Karpas-422 (cell line): ENCODE data around the gene EPB41L2. TPM values are rescaled to one million over a fixed set of nuclear protein-coding genes. Genes with fewer than 3 reads are reported as not detected.
"Not testable (repeated sequence)": the region's sequence is repeated elsewhere in the genome, so short reads cannot be mapped to it uniquely, and the experiment has no call there.

Experiments used
- DNase-seq: peaks from one replicate; pipeline ENCODE4 v3.0.0-alpha.2; 2015
- H2AFZ ChIP-seq: fragments of 200-600 bp; sonication (generic); 2 replicates; pipeline ENCODE4 v1.6.1; 2014; ENCODE audit warnings: antibody characterized with exemption, low read length, mixed read lengths
- H3K27ac ChIP-seq: fragments of 200-600 bp; sonication (generic); 2 replicates; pipeline ENCODE4 v1.5.1; 2014; ENCODE audit warnings: mild to moderate bottlenecking, low read length, moderate library complexity
- H3K27me3 ChIP-seq: fragments of 200-600 bp; sonication (generic); 2 replicates; pipeline ENCODE4 v1.6.1; 2014; ENCODE audit warnings: low read length, mixed read lengths
- H3K36me3 ChIP-seq: fragments of 200-600 bp; sonication (generic); 2 replicates; pipeline ENCODE4 v1.6.1; 2014; ENCODE audit warnings: low read length, mixed read lengths; ENCODE audit not compliant: insufficient read depth
- H3K4me1 ChIP-seq: fragments of 200-600 bp; sonication (generic); 2 replicates; pipeline ENCODE4 v1.6.1; 2014; ENCODE audit warnings: mild to moderate bottlenecking, low read length, mixed read lengths
- H3K4me2 ChIP-seq: fragments of 200-600 bp; sonication (generic); 2 replicates; pipeline ENCODE4 v1.6.1; 2014; ENCODE audit warnings: low read length, low read depth, mild to moderate bottlenecking; ENCODE audit not compliant: poor library complexity, severe bottlenecking
- H3K4me3 ChIP-seq: fragments of 200-600 bp; sonication (generic); 2 replicates; pipeline ENCODE4 v1.5.1; 2014; ENCODE audit warnings: mild to moderate bottlenecking, antibody characterized with exemption, low read length, mixed read lengths
- H3K79me2 ChIP-seq: fragments of 200-600 bp; sonication (generic); 2 replicates; pipeline ENCODE4 v1.6.1; 2014; ENCODE audit warnings: mild to moderate bottlenecking, low read length, mixed read lengths
- H3K9ac ChIP-seq: fragments of 200-600 bp; sonication (generic); 2 replicates; pipeline ENCODE4 v1.6.0; 2014; ENCODE audit warnings: low read length
- H3K9me2 ChIP-seq: fragments of 200-600 bp; sonication (generic), shearing (Covaris generic); replicated peaks from 2 replicates; pipeline ENCODE4 v1.6.0; 2014; ENCODE audit warnings: mild to moderate bottlenecking, low read length, moderate library complexity; ENCODE audit not compliant: insufficient read depth
- H3K9me3 ChIP-seq: fragments of 300-700, 200-600 bp; sonication (generic); 2 replicates; pipeline ENCODE4 v1.6.1; 2014; ENCODE audit warnings: low read length, mixed read lengths
- H4K20me1 ChIP-seq: fragments of 200-600 bp; sonication (generic); 2 replicates; pipeline ENCODE4 v1.6.1; 2014; ENCODE audit warnings: mild to moderate bottlenecking, antibody characterized with exemption, low read length, low read depth; ENCODE audit not compliant: insufficient read depth
- total RNA-seq: library from RNA; depleted of rRNA; stranded (reverse); fragments of >200 nt; shearing (Covaris generic); gene quantifications from 2 replicates; pipeline ENCODE4 v1.2.3, GENCODE V29; 2014; ENCODE audit warnings: low replicate concordance

EPB41L2 gene
- total RNA-seq, 1 experiment from 2014 or later, result 1.7 TPM

DNA sequence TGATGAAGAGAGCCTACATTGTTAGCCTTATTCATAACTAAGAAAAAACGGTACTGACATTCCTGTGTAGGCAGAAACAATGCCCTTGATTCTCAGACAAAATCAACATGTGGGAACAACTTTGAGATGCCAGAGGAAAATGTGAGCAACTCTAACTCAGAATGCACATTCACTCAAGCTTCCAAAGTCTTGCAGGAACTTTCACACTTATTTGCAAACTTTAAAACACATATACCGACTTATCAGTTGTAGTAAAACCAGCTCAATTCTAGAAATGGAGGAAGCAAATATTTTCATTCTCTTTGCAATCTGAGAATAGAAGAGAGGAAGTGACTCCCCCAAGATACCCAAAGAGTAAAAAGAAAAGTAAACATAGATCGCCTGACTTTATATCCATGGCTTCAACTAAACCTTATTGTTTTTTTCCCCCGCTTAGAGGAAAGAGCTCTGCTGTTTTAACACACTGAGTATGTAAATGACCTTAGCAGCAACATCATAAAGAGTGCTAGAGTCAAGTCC lies 117.6 kb downstream of the EPB41L2 start:
- Histone ChIP-seq H3K4me3 (no peak overlapping the region), H3K9me3 (no peaks in the 10 kb centered on the region), H3K4me2 (no peak overlapping the region), H3K79me2 (no peaks in the 10 kb centered on the region), H3K4me1 (no peaks in the 10 kb centered on the region), H2AFZ (no peak overlapping the region), H4K20me1 (no peaks in the 10 kb centered on the region), H3K36me3 (no peaks in the 10 kb centered on the region), H3K9ac (no peak overlapping the region), H3K9me2 (no peaks in the 10 kb centered on the region), H3K27me3 (no peaks in the 10 kb centered on the region), H3K27ac (no peak overlapping the region)
- DNase-seq, result no peak

DNA sequence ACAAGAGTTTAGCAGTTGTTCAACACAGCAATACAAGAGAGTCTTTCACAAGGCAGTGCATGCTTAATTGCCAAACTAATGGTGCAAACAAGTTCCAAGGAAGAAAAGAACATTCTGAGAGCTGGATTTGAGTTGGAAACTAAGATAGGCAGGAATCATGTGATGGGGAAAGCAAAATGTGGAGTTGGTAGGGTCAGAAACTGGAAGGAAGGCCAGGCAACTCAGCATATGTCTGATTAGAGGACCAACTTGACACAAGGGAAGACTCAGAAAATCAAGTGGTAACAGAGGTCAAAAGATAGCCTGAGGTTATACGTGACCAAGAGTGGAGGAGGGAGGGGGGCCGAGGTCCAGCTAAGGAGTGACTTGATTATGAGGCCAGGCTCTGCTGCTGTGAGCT lies 118.6 kb downstream of the EPB41L2 start:
- DNase-seq, result no peak
- no peak overlapping the region for H3K4me3 ChIP-seq
- H2AFZ ChIP-seq, result no peak overlapping the region
- H3K4me1 ChIP-seq, result no peaks in the 10 kb centered on the region
- H3K9me3 ChIP-seq, result no peaks in the 10 kb centered on the region
- H3K27ac ChIP-seq, result no peak overlapping the region
- H3K36me3 ChIP-seq, result no peaks in the 10 kb centered on the region
- H3K79me2 ChIP-seq, result no peaks in the 10 kb centered on the region
- no peaks in the 10 kb centered on the region for H3K9me2 ChIP-seq
- no peak overlapping the region for H3K9ac ChIP-seq
- no peaks in the 10 kb centered on the region for H4K20me1 ChIP-seq
- no peak overlapping the region for H3K4me2 ChIP-seq
- no peaks in the 10 kb centered on the region for H3K27me3 ChIP-seq

DNA sequence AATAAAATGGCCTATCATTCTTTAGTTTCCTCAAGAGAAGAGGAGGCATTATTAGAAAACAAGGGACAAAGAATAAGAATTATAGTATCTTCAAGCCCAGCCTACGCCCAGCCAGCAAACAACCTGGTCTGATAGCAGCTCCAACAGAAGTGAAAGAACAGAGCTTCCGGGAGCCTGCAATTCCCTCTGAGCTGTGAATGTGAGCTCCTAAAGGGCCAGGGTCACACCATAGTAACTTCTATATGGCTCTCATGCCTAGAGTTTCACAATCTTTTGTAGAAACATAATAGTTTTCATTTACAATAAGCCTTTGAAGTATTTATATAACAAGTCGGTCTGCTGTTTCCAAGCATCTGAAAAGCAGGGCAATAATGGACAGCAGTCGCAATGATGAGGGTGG lies 119.3 kb downstream of the EPB41L2 start:
- Histone ChIP-seq H3K27me3 (no peaks in the 10 kb centered on the region), H3K9me2 (no peaks in the 10 kb centered on the region), H3K36me3 (no peaks in the 10 kb centered on the region), H3K4me1 (no peaks in the 10 kb centered on the region), H3K4me3 (no peak overlapping the region), H4K20me1 (no peaks in the 10 kb centered on the region), H3K9me3 (no peaks in the 10 kb centered on the region), H3K9ac (no peak overlapping the region), H3K27ac (no peak overlapping the region), H2AFZ (no peak overlapping the region), H3K79me2 (no peaks in the 10 kb centered on the region), H3K4me2 (no peak overlapping the region)
- no peak for DNase-seq

DNA sequence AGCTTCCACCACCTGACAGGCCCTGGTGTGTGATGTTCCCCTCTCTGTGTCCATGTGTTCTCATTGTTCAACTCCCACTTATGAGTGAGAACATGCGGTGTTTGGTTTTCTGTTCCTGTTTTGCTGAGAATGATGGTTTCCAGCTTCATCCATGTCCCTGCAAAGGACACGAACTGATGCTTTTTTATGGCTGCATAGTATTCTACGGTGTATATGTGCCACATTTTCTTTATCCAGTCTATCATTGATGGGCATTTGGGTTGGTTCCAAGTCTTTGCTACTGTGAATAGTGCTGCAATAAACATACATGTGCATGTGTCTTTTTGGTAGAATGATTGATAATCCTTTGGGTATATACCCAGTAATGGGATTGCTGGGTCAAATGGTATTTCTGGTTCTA lies 120.3 kb downstream of the EPB41L2 start:
- not testable (repeated sequence) for H3K9me3 ChIP-seq, H3K27ac ChIP-seq, H3K4me2 ChIP-seq, H3K27me3 ChIP-seq, H3K79me2 ChIP-seq, DNase-seq, H3K36me3 ChIP-seq, H3K4me1 ChIP-seq, H2AFZ ChIP-seq, H3K9me2 ChIP-seq, H3K9ac ChIP-seq, H3K4me3 ChIP-seq, H4K20me1 ChIP-seq

DNA sequence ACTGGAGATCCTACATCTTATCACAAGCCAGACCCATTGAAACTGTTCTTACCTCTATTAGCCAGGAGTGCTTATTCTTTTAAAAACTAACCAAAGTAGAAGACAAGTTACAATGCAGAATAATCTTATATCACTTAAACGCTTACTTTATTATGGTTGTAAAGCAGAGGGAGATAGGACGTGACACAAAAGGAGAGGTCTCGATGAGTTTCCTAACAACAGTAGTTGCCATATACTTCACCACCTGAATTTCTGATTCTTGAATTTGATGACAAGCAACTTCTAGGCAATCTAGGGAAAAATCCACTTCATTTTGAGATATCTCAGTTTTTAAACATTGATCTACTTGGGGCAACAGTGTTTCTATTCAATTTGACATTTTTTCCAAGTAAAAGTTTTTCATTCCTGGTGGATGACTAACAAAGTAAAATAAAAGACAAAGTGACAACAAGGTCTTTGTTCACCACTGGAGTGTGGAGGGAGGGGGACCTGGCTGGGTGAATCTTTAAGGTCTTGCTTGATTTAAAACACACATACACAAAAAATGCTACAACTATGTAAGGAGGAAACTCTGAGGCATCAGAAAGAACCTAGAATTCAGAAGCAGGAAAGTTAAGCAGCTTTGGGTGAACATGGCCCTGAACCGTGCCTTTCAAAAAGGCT lies 125.0 kb downstream of the EPB41L2 start:
- H3K4me1 ChIP-seq, result no peaks in the 10 kb centered on the region
- no peak overlapping the region for H3K4me3 ChIP-seq
- no peak for DNase-seq
- no peaks in the 10 kb centered on the region for H3K27me3 ChIP-seq
- H3K4me2 ChIP-seq, result no peak overlapping the region
- no peaks in the 10 kb centered on the region for H3K36me3 ChIP-seq
- H3K79me2 ChIP-seq, result no peaks in the 10 kb centered on the region
- H3K9ac ChIP-seq, result no peak overlapping the region
- no peak overlapping the region for H3K27ac ChIP-seq
- no peaks in the 10 kb centered on the region for H4K20me1 ChIP-seq
- no peaks in the 10 kb centered on the region for H3K9me2 ChIP-seq
- H2AFZ ChIP-seq, result no peak overlapping the region
- H3K9me3 ChIP-seq, result no peaks in the 10 kb centered on the region

DNA sequence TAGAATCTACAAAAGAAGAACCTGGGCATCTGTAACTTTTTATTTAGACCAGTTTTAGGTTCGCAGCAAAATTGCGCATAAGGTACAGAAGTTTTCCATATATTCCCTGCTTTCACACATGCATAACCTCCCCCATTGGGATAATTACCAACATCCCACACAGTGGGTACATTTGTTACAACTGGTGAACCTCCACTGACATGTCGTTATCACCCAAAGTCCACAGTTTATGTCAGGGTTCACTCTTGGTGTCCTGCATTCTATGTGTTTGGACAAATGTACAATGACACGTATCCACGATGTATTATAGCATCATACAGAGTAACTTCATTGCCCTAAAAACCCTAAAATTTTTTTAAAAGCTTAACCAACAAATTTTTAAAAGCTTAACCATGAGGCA lies 126.1 kb downstream of the EPB41L2 start:
- no peak overlapping the region for H2AFZ ChIP-seq
- no peak for DNase-seq
- H3K36me3 ChIP-seq, result no peaks in the 10 kb centered on the region
- no peaks in the 10 kb centered on the region for H4K20me1 ChIP-seq
- H3K27me3 ChIP-seq, result no peaks in the 10 kb centered on the region
- H3K27ac ChIP-seq, result no peak overlapping the region
- no peaks in the 10 kb centered on the region for H3K4me1 ChIP-seq
- no peak overlapping the region for H3K9ac ChIP-seq
- H3K9me2 ChIP-seq, result no peaks in the 10 kb centered on the region
- no peak overlapping the region for H3K4me3 ChIP-seq
- no peaks in the 10 kb centered on the region for H3K9me3 ChIP-seq
- no peak overlapping the region for H3K4me2 ChIP-seq
- H3K79me2 ChIP-seq, result no peaks in the 10 kb centered on the region

DNA sequence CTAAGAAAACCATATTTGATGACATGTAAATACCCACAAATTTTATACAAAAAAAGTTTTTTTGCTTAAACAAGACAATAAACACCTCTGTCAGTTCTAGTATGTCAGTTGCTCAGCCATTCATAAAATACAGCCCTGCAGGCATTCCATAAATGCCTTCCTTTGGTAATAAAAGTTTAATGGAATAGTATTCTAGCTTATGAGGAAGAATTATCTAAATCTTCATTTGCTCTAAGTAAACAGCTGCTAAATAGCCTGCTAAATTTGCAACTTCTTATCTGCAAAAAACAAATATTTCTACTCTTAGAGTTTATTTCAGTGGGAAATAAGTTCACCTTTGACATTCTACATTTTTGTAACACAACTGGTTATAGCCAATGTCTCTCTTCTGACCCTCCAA lies 127.1 kb downstream of the EPB41L2 start:
- Histone ChIP-seq H2AFZ (no peak overlapping the region), H3K9me2 (no peaks in the 10 kb centered on the region)

DNA sequence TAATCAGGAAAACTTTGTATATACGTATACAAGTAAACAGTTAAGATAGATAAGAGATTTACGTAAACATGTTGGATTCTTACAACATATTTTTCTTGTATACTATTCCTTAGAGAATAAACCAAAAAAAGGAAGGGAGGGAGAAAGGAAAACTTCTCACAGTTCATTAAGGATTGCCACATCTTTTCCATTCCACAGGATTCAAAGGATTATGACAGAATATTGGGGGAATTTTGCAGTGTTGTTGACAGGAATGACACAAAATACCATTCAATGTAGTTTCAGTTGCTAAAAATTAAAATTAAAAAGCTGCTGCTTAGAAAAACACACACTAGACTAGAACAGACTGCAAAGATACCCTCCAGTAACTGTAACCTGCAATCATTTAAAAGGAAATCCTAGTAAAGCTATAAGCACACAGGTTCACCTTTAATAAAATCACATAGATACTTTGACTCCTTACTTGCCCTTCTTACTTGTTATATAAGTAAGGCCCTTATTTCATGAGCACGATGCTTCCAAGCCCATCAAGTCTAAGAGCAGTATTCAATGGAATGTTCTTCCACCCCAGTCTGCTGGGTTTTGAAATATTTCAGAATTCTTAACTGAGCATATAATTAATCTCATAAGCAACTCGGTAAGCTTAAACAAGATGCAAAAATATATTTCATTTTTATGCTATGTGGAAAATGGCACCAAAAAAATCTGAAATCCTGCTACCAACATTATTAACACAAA lies 128.0 kb downstream of the EPB41L2 start:
- Histone ChIP-seq H3K27ac (no peak overlapping the region), H4K20me1 (no peaks in the 10 kb centered on the region)

More for the DNA sequence above, 127.1 kb downstream of the EPB41L2 start:
- no peak for DNase-seq
- no peak overlapping the region for H3K27ac ChIP-seq
- H3K79me2 ChIP-seq, result no peaks in the 10 kb centered on the region
- H3K9me3 ChIP-seq, result no peaks in the 10 kb centered on the region
- no peak overlapping the region for H3K4me3 ChIP-seq
- no peaks in the 10 kb centered on the region for H3K4me1 ChIP-seq
- no peaks in the 10 kb centered on the region for H4K20me1 ChIP-seq
- no peaks in the 10 kb centered on the region for H3K36me3 ChIP-seq
- H3K4me2 ChIP-seq, result no peak overlapping the region
- H3K27me3 ChIP-seq, result no peaks in the 10 kb centered on the region
- H3K9ac ChIP-seq, result no peak overlapping the region

More for the DNA sequence above, 128.0 kb downstream of the EPB41L2 start:
- Histone ChIP-seq H3K4me3 (no peak overlapping the region), H3K27me3 (no peaks in the 10 kb centered on the region), H3K4me2 (no peak overlapping the region), H3K9ac (no peak overlapping the region), H3K36me3 (no peaks in the 10 kb centered on the region), H3K9me2 (no peaks in the 10 kb centered on the region), H3K79me2 (no peaks in the 10 kb centered on the region), H3K4me1 (no peaks in the 10 kb centered on the region), H2AFZ (no peak overlapping the region), H3K9me3 (no peaks in the 10 kb centered on the region)
- no peak for DNase-seq
